Pancreas (tissue), 10 donors: ENCODE measurements around the gene RAB2B. TPM values are rescaled to one million over a fixed set of nuclear protein-coding genes. Genes with fewer than 3 reads are reported as not detected.
"Not testable (repeated sequence)": the region's sequence is repeated elsewhere in the genome, so short reads cannot be mapped to it uniquely, and the experiment has no call there.

ENCODE experiments used
- ATAC-seq, 4 donors: fragments of 200-7000 bp; cut with Tn5 transposase; one replicate each; pipeline versions ENCODE4 v1.8.0 to v1.9.1; 2020; ENCODE audit warnings: mild to moderate bottlenecking in 4 of 4, moderate library complexity in 4 of 4
- DNase-seq, 6 donors: peaks; one replicate each; pipeline ENCODE4 v3.0.0-alpha.2; 2020
- FAIRE-seq: peaks from 2 replicates; lab custom pipeline; 2012; peaks lifted over from hg19 to GRCh38; lab: Jason Lieb, UNC
- H3K27ac ChIP-seq, 4 donors: fragments of 200-600 bp; sonication (generic); 1 replicate in 3 of 4; 2 replicates in 1 of 4; pipeline versions ENCODE4 v1.5.0 to v1.8.0; 2020
- H3K27me3 ChIP-seq, 4 donors: fragments of 200-600 bp; one replicate each; pipeline ENCODE4 v1.8.0; 2021
- H3K36me3 ChIP-seq, 3 donors: fragments of 200-600 bp; sonication (generic) in 1 of 3; one replicate each; pipeline versions ENCODE4 v1.5.0 to v1.8.0; 2020 to 2021
- H3K4me1 ChIP-seq, 3 donors: fragments of 200-600 bp; one replicate each; pipeline ENCODE4 v1.8.0; 2021
- H3K4me3 ChIP-seq, 4 donors: fragments of 200-600 bp; sonication (generic) in 2 of 4; one replicate each; pipeline versions ENCODE4 v1.5.0 to v1.8.0; 2020 to 2021
- H3K9me3 ChIP-seq, 4 donors: fragments of 200-600 bp; one replicate each; pipeline ENCODE4 v1.8.0; 2021
- CTCF ChIP-seq, 4 donors: fragments of 200-600 bp; sonication (generic) in 3 of 4; IDR thresholded peaks; one replicate each; pipeline versions ENCODE4 v1.5.0 to v1.8.0; 2021; ENCODE audit warnings: antibody characterized with exemption in 4 of 4
- WGBS, 2 donors: extraction: QIAGEN DNeasy Blood & Tissue Kit; methylation state at CpG; one replicate each; pipeline ENCODE4 v1.1.7; 2013; 5-methylcytosine and 5-hydroxymethylcytosine counted together
- intact Hi-C, 3 donors: fragments of 100-400 bp; cut with DNase I; formaldehyde crosslinking; loops; one replicate each; pipeline versions ENCODE4 v1.11.1 to v1.14.2; 2022
- polyA plus RNA-seq, 2 donors: library from polyadenylated mRNA; stranded (reverse); fragments of 200-250 nt; gene quantifications; one replicate each; pipeline ENCODE4 v1.2.3, GENCODE V29; 2013
- total RNA-seq, 6 donors: library from RNA; stranded (reverse); fragmentation: NEBNext Ultra II Directional in 4 of 6; extraction: Animal tissue kit (Norgen Biotek cat#: 25700) in 4 of 6; gene quantifications; one replicate each; pipeline versions ENCODE4 v1.2.1 to v1.2.4, GENCODE V29; 2021 to 2023
- donor health status: healthy with polysubstance abuse.
- donor health status: DM: no; HTN: no; CAD: no; lungs with moderate emphysema.
- donor health status: DM: no; HTN: no; CAD: no.
- donor health status: control.
- donor health status: control.
- donor health status: Bipolar disorder and iron deficiency.
- donor health status: DM: yes; HTN: yes; CAD: no.
- donor health status: DM: no; HTN: no; CAD: no.
- donor health status: DM: no; HTN: no; CAD: no.
- donor health status: DM: yes; HTN: yes; CAD: no.

The RAB2B gene
- total and polyA plus RNA-seq, 8 donors, result 5.7 to 18.6 (median 10.3) TPM

GRCh38 chr14:21449899-21450216 lies 26.9 kb downstream of the RAB2B start:
- H3K4me3 ChIP-seq, result no peak overlapping the region
- WGBS, 2 donors, result 88 to 89% methylated on average over 1 of the region's 1 CpG
- no peak for DNase-seq
- H3K4me1 ChIP-seq, result peaks cover 4 to 16% (median 5%) of the 10 kb centered on the region in 3 donors
- intact Hi-C loops, result no loop called here
- FAIRE-seq, result no peak
- no peak overlapping the region for H3K27ac ChIP-seq
- no peak for ATAC-seq
- TF ChIP-seq CTCF (IDR thresholded peaks at IDR 0.05), result no peak
- no peaks in the 10 kb centered on the region for H3K27me3 ChIP-seq
- no peaks in the 10 kb centered on the region for H3K9me3 ChIP-seq
- no peaks in the 10 kb centered on the region for H3K36me3 ChIP-seq

GRCh38 chr14:21442657-21443056 lies 34.1 kb downstream of the RAB2B start:
- DNase-seq, ATAC-seq, H3K9me3 ChIP-seq, H3K4me1 ChIP-seq, H3K27me3 ChIP-seq, intact Hi-C loops, FAIRE-seq, H3K4me3 ChIP-seq, H3K27ac ChIP-seq, H3K36me3 ChIP-seq: not testable (repeated sequence)
- WGBS, 2 donors, result 83 to 100% methylated on average over 1 of the region's 1 CpG

- no peak for DNase-seq
- no peak for FAIRE-seq
- Histone ChIP-seq H3K27ac (no peak overlapping the region), H3K36me3 (no peaks in the 10 kb centered on the region), H3K4me3 (no peak overlapping the region), H3K9me3 (no peaks in the 10 kb centered on the region), H3K27me3 (no peaks in the 10 kb centered on the region), H3K4me1 (peaks cover 4 to 5% (median 4%) of the 10 kb centered on the region in 3 donors)
- no peak for ATAC-seq
- intact Hi-C loops, result no loop called here
- TF ChIP-seq CTCF (IDR thresholded peaks at IDR 0.05), result no peak
These were observed 35.9 kb downstream of the RAB2B start for GRCh38 chr14:21440859-21441258.

GRCh38 chr14:21437063-21437901 lies 39.5 kb downstream of the RAB2B start:
- peak; percentile 29 for FAIRE-seq
- no peak for TF ChIP-seq CTCF (IDR thresholded peaks at IDR 0.05)

GRCh38 chr14:21436567-21437062 lies 40.1 kb downstream of the RAB2B start:
- no peak for DNase-seq
- peak overlapping the region; percentile 58 to 94 (median 72) for H3K4me3 ChIP-seq
- H3K27ac ChIP-seq, result peak overlapping the region; percentile 40 to 89 (median 74)
- no peaks in the 10 kb centered on the region for H3K36me3 ChIP-seq
- H3K27me3 ChIP-seq, result no peaks in the 10 kb centered on the region
- no peak for FAIRE-seq
- intact Hi-C loops, result no loop called here
- WGBS, 2 donors, result 1 to 2% methylated on average over 11 of the region's 11 CpGs
- H3K9me3 ChIP-seq, result no peaks in the 10 kb centered on the region
- TF ChIP-seq CTCF (IDR thresholded peaks at IDR 0.05), result no peak
- ATAC-seq, result peak; percentile 23 to 40 (median 32)
- H3K4me1 ChIP-seq, result peaks cover 4 to 8% (median 7%) of the 10 kb centered on the region in 3 donors

More at GRCh38 chr14:21437063-21437901, 39.5 kb downstream of the RAB2B start:
- Histone ChIP-seq H3K27me3 (no peaks in the 10 kb centered on the region), H3K4me3 (peak overlapping the region; percentile 58 to 94 (median 72)), H3K36me3 (no peaks in the 10 kb centered on the region), H3K4me1 (peaks cover 4 to 8% (median 7%) of the 10 kb centered on the region in 3 donors), H3K27ac (peak overlapping the region; percentile 65 to 89 (median 76)), H3K9me3 (no peaks in the 10 kb centered on the region)
- 4% methylated on average over 27 to 33 of the region's 33 CpGs for WGBS, 2 donors
- peak; percentile 100 for ATAC-seq
- peak; percentile 92 to 100 (median 98) for DNase-seq
- intact Hi-C loops, result no loop called here
